H1 (cell line): ENCODE measurements around the gene DENND1A. TPM values are rescaled to one million over a fixed set of nuclear protein-coding genes. Genes with fewer than 3 reads are reported as not detected.

Experiments used
- CTCF ChIA-PET: fragments of 300-600 bp; sonication (Branson Sonifier 250); formaldehyde crosslinking; loops from one replicate; lab custom pipeline; 2021; ENCODE audit not compliant: partially characterized antibody; lab: Charles Lee
- POLR2A ChIA-PET: fragments of 300-600 bp; sonication (Branson Sonifier 250); formaldehyde crosslinking; loops from one replicate; lab custom pipeline; 2021; ENCODE audit warnings: inconsistent platforms; ENCODE audit not compliant: partially characterized antibody; lab: Charles Lee
- DNase-seq, 2 experiments: peaks; one replicate each; pipeline versions ENCODE4 v3.0.0 to v3.0.0-alpha.2; 2010 to 2022; ENCODE audit warnings: low spot score in 2 of 2, low read depth in 1 of 2, mixed read lengths in 1 of 2
- FAIRE-seq: peaks from 2 replicates; lab custom pipeline; 2011; peaks lifted over from hg19 to GRCh38; lab: Jason Lieb, UNC
- H2AFZ ChIP-seq: 2 replicates; pipeline ENCODE4 v1.8.1; 2012; ENCODE audit warnings: low read length, inconsistent platforms
- H2AK5ac ChIP-seq: 2 replicates; pipeline ENCODE4 v1.6.1; 2013; ENCODE audit warnings: low read depth, low read length
- H2BK120ac ChIP-seq: replicated peaks from 2 replicates; pipeline ENCODE3; 2013; ENCODE audit warnings: low read depth, low read length, inconsistent platforms
- H2BK12ac ChIP-seq: 2 replicates; pipeline ENCODE4 v1.6.1; 2013; ENCODE audit warnings: low read depth, low read length
- H2BK15ac ChIP-seq: 2 replicates; pipeline ENCODE4 v1.6.1; 2013; ENCODE audit warnings: low read length
- H2BK20ac ChIP-seq: 2 replicates; pipeline ENCODE4 v1.6.1; 2013; ENCODE audit warnings: low read length
- H2BK5ac ChIP-seq: 2 replicates; pipeline ENCODE4 v1.6.1; 2013; ENCODE audit warnings: low read depth, low read length
- H3K14ac ChIP-seq: 2 replicates; pipeline ENCODE4 v1.6.1; 2013; ENCODE audit warnings: inconsistent platforms; ENCODE audit not compliant: insufficient read length
- H3K18ac ChIP-seq: 2 replicates; pipeline ENCODE4 v1.6.1; 2013; ENCODE audit warnings: low read length; ENCODE audit errors: extremely low read depth
- H3K23ac ChIP-seq: 2 replicates; pipeline ENCODE4 v1.6.1; 2013; ENCODE audit warnings: inconsistent platforms; ENCODE audit not compliant: insufficient read length
- H3K23me2 ChIP-seq: 2 replicates; pipeline ENCODE4 v1.6.1; 2013; ENCODE audit warnings: low read depth, low read length
- H3K27ac ChIP-seq: 2 replicates; pipeline ENCODE4 v1.6.1; 2011; ENCODE audit warnings: low read depth, low read length, inconsistent platforms
- H3K27me3 ChIP-seq, 4 experiments: replicated peaks in 1 of 4; 1 replicate in 1 of 4; 2 replicates in 3 of 4; pipeline versions ENCODE4 v1.6.1 to v1.8.1; 2011 to 2013; ENCODE audit warnings: low read length in 3 of 4, mild to moderate bottlenecking in 3 of 4, inconsistent platforms in 2 of 4, mixed read lengths in 2 of 4, moderate library complexity in 1 of 4; ENCODE audit not compliant: control insufficient read depth in 3 of 4, insufficient read depth in 3 of 4; ENCODE audit errors: extremely low read depth in 1 of 4
- H3K36me3 ChIP-seq, 4 experiments: 2 replicates each; pipeline versions ENCODE4 v1.6.1 to v1.8.1; 2011 to 2013; ENCODE audit warnings: mild to moderate bottlenecking in 4 of 4, low read length in 3 of 4, moderate library complexity in 2 of 4, control low read depth in 1 of 4, inconsistent platforms in 1 of 4; ENCODE audit not compliant: insufficient read depth in 4 of 4, control insufficient read depth in 2 of 4
- H3K4ac ChIP-seq: replicated peaks from 2 replicates; pipeline ENCODE3; 2013; ENCODE audit warnings: low read length, low read depth, mixed read lengths, inconsistent platforms; ENCODE audit not compliant: insufficient read length
- H3K4me1 ChIP-seq, 4 experiments: replicated peaks in 1 of 4; 1 replicate in 1 of 4; 2 replicates in 3 of 4; pipeline versions ENCODE4 v1.6.1 to v1.8.1; 2011 to 2013; ENCODE audit warnings: low read length in 3 of 4, inconsistent platforms in 2 of 4, mixed read lengths in 1 of 4; ENCODE audit not compliant: insufficient read depth in 4 of 4, control insufficient read depth in 3 of 4
- H3K4me2 ChIP-seq, 2 experiments: 2 replicates each; pipeline versions ENCODE4 v1.6.1 to v1.8.1; 2011 to 2013; ENCODE audit warnings: low read depth in 2 of 2, low read length in 2 of 2, control low read depth in 1 of 2, inconsistent platforms in 1 of 2, mild to moderate bottlenecking in 1 of 2; ENCODE audit not compliant: insufficient read depth in 1 of 2
- H3K4me3 ChIP-seq, 4 experiments: fragments of 200-600, 300-600 bp in 1 of 4; sonication (generic), shearing (Covaris generic), sonication (Bioruptor Twin) in 1 of 4; 2 replicates each; pipeline versions ENCODE4 v1.5.1 to v1.8.1; 2011 to 2016; ENCODE audit warnings: low read length in 4 of 4, low read depth in 3 of 4, control low read depth in 2 of 4, inconsistent platforms in 2 of 4, mild to moderate bottlenecking in 2 of 4, mixed read lengths in 1 of 4, moderate library complexity in 1 of 4; ENCODE audit not compliant: insufficient read depth in 2 of 4; ENCODE audit errors: extremely low read depth in 1 of 4
- H3K56ac ChIP-seq: replicated peaks from 2 replicates; pipeline ENCODE3; 2013; ENCODE audit warnings: low read depth, mild to moderate bottlenecking, mixed read lengths, low read length, inconsistent platforms; ENCODE audit not compliant: insufficient read length
- H3K79me1 ChIP-seq: 2 replicates; pipeline ENCODE4 v1.6.1; 2013; ENCODE audit warnings: low read depth, low read length, control low read depth
- H3K79me2 ChIP-seq, 2 experiments: 2 replicates each; pipeline versions ENCODE4 v1.6.1 to v1.8.1; 2012 to 2013; ENCODE audit warnings: low read length in 2 of 2, mild to moderate bottlenecking in 2 of 2, inconsistent platforms in 1 of 2; ENCODE audit not compliant: insufficient read depth in 2 of 2, control insufficient read depth in 1 of 2
- H3K9ac ChIP-seq, 4 experiments: replicated peaks in 1 of 4; 1 replicate in 1 of 4; 2 replicates in 3 of 4; pipeline versions ENCODE4 v1.6.1 to v1.8.1; 2011 to 2013; ENCODE audit warnings: low read depth in 3 of 4, low read length in 3 of 4, control low read depth in 2 of 4, mild to moderate bottlenecking in 2 of 4, moderate library complexity in 2 of 4, inconsistent platforms in 1 of 4; ENCODE audit errors: extremely low read depth in 1 of 4
- H3K9me3 ChIP-seq, 2 experiments: 2 replicates each; pipeline versions ENCODE4 v1.6.1 to v1.8.1; 2012 to 2013; ENCODE audit warnings: mild to moderate bottlenecking in 2 of 2, moderate library complexity in 2 of 2, control low read depth in 1 of 2, inconsistent platforms in 1 of 2, low read depth in 1 of 2, low read length in 1 of 2, mixed read lengths in 1 of 2; ENCODE audit not compliant: insufficient read depth in 2 of 2
- H4K20me1 ChIP-seq, 2 experiments: replicated peaks in 1 of 2; 2 replicates each; pipeline versions ENCODE3 to v1.8.1; 2011 to 2013; ENCODE audit warnings: inconsistent platforms in 2 of 2, low read length in 2 of 2, mild to moderate bottlenecking in 1 of 2; ENCODE audit not compliant: insufficient read depth in 2 of 2, control insufficient read depth in 1 of 2
- H4K5ac ChIP-seq: 2 replicates; pipeline ENCODE4 v1.6.1; 2013; ENCODE audit warnings: low read length, low read depth, mixed read lengths, inconsistent platforms; ENCODE audit not compliant: insufficient read length
- H4K8ac ChIP-seq: 2 replicates; pipeline ENCODE4 v1.8.0; 2013; ENCODE audit warnings: mild to moderate bottlenecking, moderate library complexity, low read length, inconsistent platforms; ENCODE audit not compliant: insufficient read depth; ENCODE audit errors: extremely low read depth
- H4K91ac ChIP-seq: replicated peaks from 2 replicates; pipeline ENCODE3; 2013; ENCODE audit warnings: low read length, mixed read lengths, inconsistent platforms; ENCODE audit not compliant: insufficient read length
- ATF3 ChIP-seq: IDR thresholded peaks from 2 replicates; pipeline ENCODE4 v1.6.1; 2011; ENCODE audit warnings: low read depth, mild to moderate bottlenecking, low read length; ENCODE audit not compliant: insufficient read depth
- BRCA1 ChIP-seq: IDR thresholded peaks from 2 replicates; pipeline ENCODE4 v1.6.1; 2012; ENCODE audit warnings: low read depth, low read length, improper control_type of control experiment
- EZH2 ChIP-seq: fragments of 200-600 bp; sonication (generic); IDR thresholded peaks from 2 replicates; pipeline ENCODE4 v1.7.1; 2012; ENCODE audit warnings: low read depth, mild to moderate bottlenecking, moderate library complexity, low read length, inconsistent platforms; ENCODE audit not compliant: severe bottlenecking
- GABPA ChIP-seq: IDR thresholded peaks from 2 replicates; pipeline ENCODE4 v1.6.1; 2011; ENCODE audit warnings: mild to moderate bottlenecking, low read length, moderate library complexity, borderline replicate concordance; ENCODE audit not compliant: insufficient read depth
- RBBP5 ChIP-seq: IDR thresholded peaks from 2 replicates; pipeline ENCODE4 v1.7.1; 2012; ENCODE audit warnings: low read depth, mild to moderate bottlenecking, inconsistent platforms, low read length, moderate library complexity, borderline replicate concordance
- RXRA ChIP-seq: IDR thresholded peaks from 2 replicates; pipeline ENCODE4 v1.6.1; 2011; ENCODE audit warnings: low read depth, mild to moderate bottlenecking, low read length, moderate library complexity; ENCODE audit not compliant: insufficient read depth
- TBP ChIP-seq: IDR thresholded peaks from 2 replicates; pipeline ENCODE4 v1.6.1; 2011; ENCODE audit warnings: low read depth, low read length, improper control_type of control experiment
- WGBS, 2 experiments: shearing (Covaris generic) in 1 of 2; methylation state at CpG; one replicate each; pipeline versions ENCODE4 v1.1.6 to v1.1.7; 2013 to 2015; ENCODE audit warnings: low lambda C conversion rate in 2 of 2, mixed read lengths in 2 of 2, inconsistent platforms in 1 of 2, low coverage in 1 of 2, missing lambda C conversion rate in 1 of 2; ENCODE audit not compliant: insufficient replicate concordance in 2 of 2, insufficient coverage in 1 of 2, insufficient read length in 1 of 2; ENCODE audit errors: extremely low coverage in 1 of 2, missing lambda C conversion rate in 1 of 2; 5-methylcytosine and 5-hydroxymethylcytosine counted together
- polyA plus RNA-seq, 7 experiments: library from polyadenylated mRNA; depleted of rRNA in 3 of 7; stranded (reverse) in 5 of 7; unstranded in 2 of 7; fragments of >200 nt in 5 of 7; fragments of 200-250 nt in 2 of 7; gene quantifications; 1 replicate in 5 of 7; 2 replicates in 1 of 7; 4 replicates in 1 of 7; pipeline versions ENCODE4 v1.2.1 to v1.2.3, GENCODE V29; 2011 to 2013; ENCODE audit warnings: missing spikeins in 2 of 7, mixed read lengths in 2 of 7
- total RNA-seq: library from RNA; stranded (reverse); fragmentation: NEBNext Ultra II Directional; extraction: Animal tissue kit (Norgen Biotek cat#: 25700); gene quantifications from 2 replicates; pipeline ENCODE4 v1.2.1, GENCODE V29; 2021

DENND1A gene
- total and polyA plus RNA-seq, 2 of the 8 experiments (the other 6 are each of a cell fraction or from before 2014, with no cell fraction given), result 24.1 to 26.4 TPM

DNA sequence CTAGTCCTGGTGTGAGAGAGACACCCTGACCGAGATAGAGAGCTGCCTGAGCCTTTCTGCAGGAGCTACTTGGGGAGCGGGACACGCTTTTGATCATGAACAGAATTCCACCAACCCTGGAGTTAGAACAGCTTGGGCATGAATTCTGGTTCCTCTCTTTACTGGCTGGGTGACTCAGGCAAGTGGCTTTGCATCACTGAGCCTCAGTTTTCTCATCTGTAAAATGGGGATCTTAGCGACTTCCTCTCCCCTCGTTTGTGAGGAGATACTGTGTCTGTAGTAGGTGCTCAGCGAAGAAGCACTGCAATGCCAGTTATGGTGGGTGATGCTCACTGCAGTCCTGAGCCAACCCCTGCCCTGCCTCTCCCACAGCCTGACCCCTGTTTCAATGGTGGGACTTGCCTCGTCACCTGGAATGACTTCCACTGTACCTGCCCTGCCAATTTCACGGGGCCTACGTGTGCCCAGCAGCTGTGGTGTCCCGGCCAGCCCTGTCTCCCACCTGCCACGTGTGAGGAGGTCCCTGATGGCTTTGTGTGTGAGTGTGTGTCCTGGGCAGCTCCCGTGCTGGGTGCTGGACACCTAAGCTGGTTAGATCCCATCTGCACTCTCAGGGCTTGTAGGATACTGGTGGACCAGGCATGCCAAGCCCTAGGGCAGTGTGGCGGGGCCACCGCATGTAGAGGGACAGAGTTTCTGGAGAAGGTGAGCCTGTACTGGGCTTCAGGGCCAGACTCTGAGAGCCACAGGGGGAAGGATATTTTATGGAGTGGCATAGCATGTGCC, 557.9 kb downstream of the DENND1A start:
- no peak overlapping the region for H2AFZ ChIP-seq
- DNase-seq, result no peak
- H3K18ac ChIP-seq, result no peak overlapping the region
- H2BK15ac ChIP-seq, result no peak overlapping the region
- H3K27ac ChIP-seq, result no peak overlapping the region
- H3K79me2 ChIP-seq, result no peaks in the 10 kb centered on the region
- H3K27me3 ChIP-seq, result peaks cover 0 to 31% (median 22%) of the 10 kb centered on the region in 4 experiments; a peak in 5 of 7 replicates
- H2AK5ac ChIP-seq, result no peak overlapping the region; the same call in 1 of the 2 replicates
- no peak overlapping the region for H3K4me3 ChIP-seq
- FAIRE-seq, result no peak
- WGBS, 2 experiments, result 88% methylated on average over 14 of the region's 14 CpGs; no CpG with 5 or more reads in 1 of the 2 experiments
- H3K4ac ChIP-seq, result no peak overlapping the region
- H2BK5ac ChIP-seq, result no peak overlapping the region
- H3K9me3 ChIP-seq, result no peaks in the 10 kb centered on the region
- H2BK12ac ChIP-seq, result 0 out of 2 replicates have a peak overlapping the region, but pooled peaks have one; percentile 60
- 0 out of 2 replicates have a peak, but pooled peaks cover 3% of the 10 kb centered on the region for H3K23me2 ChIP-seq
- H3K14ac ChIP-seq, result no peak overlapping the region
- H3K4me2 ChIP-seq, result no peak overlapping the region; a peak in 1 of 4 replicates
- TF ChIP-seq BRCA1 (no peak), ATF3 (no peak), TBP (no peak), EZH2 (no peak), GABPA (no peak), RXRA (no peak), RBBP5 (no peak)
- TF ChIP-seq, all 59 proteins: peak for 0
- Histone ChIP-seq H4K91ac (no peak overlapping the region), H3K4me1 (peaks cover 0 to 26% (median 11%) of the 10 kb centered on the region in 4 experiments; a peak in 6 of 7 replicates), H3K36me3 (peaks cover 0 to 5% (median 2%) of the 10 kb centered on the region in 4 experiments; a peak in 1 of 8 replicates), H3K79me1 (no peaks in the 10 kb centered on the region), H3K56ac (no peak overlapping the region), H2BK120ac (no peak overlapping the region), H3K23ac (no peak overlapping the region), H4K20me1 (peaks cover 5 to 12% of the 10 kb centered on the region in 2 experiments), H4K8ac (no peak overlapping the region; the same call in 1 of the 2 replicates), H2BK20ac (no peak overlapping the region), H4K5ac (no peak overlapping the region), H3K9ac (no peak overlapping the region)
- POLR2A ChIA-PET, result interaction anchor here (0.8 to 1.1 kb wide), 3 partner anchors 10 to 16 kb away, joined by 3 to 4 read pairs (median 3); partner anchors contain the start of gene CRB2
- CTCF ChIA-PET, result interaction anchor here (0.6 to 5.7 kb wide), 9 partner anchors 9 to 457 kb away, joined by 3 to 43 read pairs (median 4); partner anchors contain the start of gene CRB2
